Activated CD8-positive, alpha-beta memory T cell treated with anti-CD3 and anti-CD28 coated beads, Interleukin-2, amount 50 U/mL, for 4 hours (primary cell): ENCODE measurements around the gene CD22.
"Not testable (repeated sequence)": the region's sequence is repeated elsewhere in the genome, so short reads cannot be mapped to it uniquely, and the experiment has no call there.

Experiments used
- DNase-seq: peaks from one replicate; pipeline ENCODE4 v3.0.0-alpha.2; 2020

Gene CD22

GRCh38 chr19:35328851-35329285 is at the start of gene CD22:
Gene CD22 (plus strand): TSS chr19:35329187. CDS start chr19:35332041, 2,854 bp downstream.
- no peak for DNase-seq

DNA sequence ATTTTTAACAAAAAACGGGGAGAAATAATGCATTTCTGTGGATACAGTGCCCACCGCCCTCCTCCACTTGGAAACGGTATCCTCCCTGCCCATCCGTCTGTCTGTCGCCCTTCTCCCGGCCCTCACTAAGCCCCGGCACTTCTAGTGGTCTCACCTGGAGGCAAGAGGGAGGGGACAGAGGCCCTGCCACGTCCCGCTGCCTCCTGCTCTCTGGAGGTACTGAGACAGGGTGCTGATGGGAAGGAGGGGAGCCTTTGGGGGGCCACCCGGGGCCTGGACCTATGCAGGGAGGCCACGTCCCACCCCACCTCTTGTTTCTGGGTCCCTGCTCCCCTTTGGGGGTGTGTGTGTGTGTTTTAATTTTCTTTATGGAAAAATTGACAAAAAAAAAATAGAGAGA is 49.6 kb upstream of the CD22 start:
- DNase-seq, result no peak

GRCh38 chr19:35279985-35280821 is 48.8 kb upstream of the CD22 start:
- DNase-seq, result no peak

GRCh38 chr19:35281303-35281702 is 47.7 kb upstream of the CD22 start:
- no peak for DNase-seq

DNA sequence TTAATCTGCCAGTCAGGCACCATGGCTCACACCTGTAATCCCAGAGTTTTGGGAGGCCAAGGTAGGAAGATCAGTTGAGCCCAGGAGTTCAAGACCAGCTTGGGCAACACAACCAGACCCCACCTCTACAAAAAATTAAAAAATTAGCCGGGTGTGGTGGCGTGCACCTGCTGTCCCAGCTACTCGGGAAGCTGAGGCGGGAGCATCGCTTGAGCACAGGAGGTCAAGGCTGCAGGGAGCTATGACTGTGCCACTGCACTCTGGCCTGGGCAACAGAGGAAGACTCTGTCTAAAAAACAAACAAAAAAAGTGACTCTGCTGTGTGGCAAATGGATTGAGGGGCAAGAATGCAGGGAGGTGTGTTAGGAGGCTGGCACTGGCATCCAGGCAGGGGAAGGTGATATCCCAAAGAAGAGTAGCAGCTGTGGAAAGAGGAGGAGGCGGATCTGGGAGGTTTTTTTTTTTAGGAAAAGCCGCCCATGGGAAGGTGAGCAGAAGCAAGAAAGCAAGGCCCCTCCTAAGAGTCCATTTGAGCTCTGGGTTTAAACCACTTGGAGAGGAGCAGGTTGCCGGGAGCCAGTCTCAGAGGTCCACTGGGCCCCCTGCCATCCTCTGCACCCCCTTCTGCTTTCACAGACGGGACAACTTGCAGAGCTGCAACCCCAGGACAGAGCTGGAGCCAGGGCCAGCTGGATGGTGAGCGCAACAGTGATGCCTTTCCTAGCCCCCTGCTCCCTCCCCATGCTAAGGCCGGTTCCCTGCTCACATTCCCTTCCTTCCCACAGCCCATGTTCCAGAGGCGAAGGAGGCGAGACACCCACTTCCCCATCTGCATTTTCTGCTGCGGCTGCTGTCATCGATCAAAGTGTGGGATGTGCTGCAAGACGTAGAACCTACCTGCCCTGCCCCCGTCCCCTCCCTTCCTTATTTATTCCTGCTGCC is 44.6 kb upstream of the CD22 start:
- no peak for DNase-seq

GRCh38 chr19:35285095-35285449 is 43.9 kb upstream of the CD22 start:
- DNase-seq, result no peak

GRCh38 chr19:35285465-35285864 is 43.5 kb upstream of the CD22 start:
- DNase-seq, result not testable (repeated sequence)

- DNase-seq, result not testable (repeated sequence)
These were observed 42.9 kb upstream of the CD22 start for GRCh38 chr19:35286101-35286500.

- DNase-seq, result no peak
These were observed 41.3 kb upstream of the CD22 start for GRCh38 chr19:35287713-35288112.

- DNase-seq, result no peak
These were observed 40.7 kb upstream of the CD22 start for GRCh38 chr19:35288331-35288730.

- DNase-seq, result no peak
These were observed 40.1 kb upstream of the CD22 start for GRCh38 chr19:35288906-35289305.

DNA sequence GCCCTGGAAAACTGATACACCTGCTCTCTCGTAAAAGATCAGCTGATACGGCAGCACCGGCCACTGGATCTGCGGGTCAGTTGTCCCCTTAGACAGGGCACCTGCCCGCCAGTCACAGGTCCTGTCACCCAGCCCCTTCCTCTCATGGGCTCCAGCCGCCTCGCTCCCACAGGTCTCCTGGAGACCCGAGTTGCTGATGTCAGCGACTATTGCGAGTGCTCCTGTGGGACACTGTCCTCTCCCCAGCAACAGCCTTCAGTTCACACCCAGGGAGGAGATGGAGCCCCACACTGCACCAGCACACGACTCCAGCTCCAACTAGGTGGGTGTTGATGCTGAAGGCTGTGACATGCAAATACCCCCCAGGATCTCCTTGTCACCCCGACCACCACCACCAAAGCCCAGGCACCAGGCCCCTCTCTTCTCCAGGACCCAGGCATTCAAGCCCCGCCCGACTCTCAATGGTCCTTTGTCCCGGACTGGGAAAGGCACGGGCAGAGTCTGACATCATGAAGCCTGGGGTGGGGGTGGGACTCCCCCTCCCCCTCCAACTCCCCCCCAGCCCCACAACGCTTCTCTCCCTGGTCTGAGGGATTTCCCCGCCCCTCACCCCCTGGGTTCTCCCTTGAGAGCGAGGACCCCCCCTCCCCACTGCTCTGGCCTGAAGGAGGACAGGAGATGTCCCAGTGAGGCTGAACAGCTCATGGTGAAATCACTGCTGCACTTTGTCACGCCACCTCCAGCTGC is 38.4 kb upstream of the CD22 start:
- no peak for DNase-seq

DNA sequence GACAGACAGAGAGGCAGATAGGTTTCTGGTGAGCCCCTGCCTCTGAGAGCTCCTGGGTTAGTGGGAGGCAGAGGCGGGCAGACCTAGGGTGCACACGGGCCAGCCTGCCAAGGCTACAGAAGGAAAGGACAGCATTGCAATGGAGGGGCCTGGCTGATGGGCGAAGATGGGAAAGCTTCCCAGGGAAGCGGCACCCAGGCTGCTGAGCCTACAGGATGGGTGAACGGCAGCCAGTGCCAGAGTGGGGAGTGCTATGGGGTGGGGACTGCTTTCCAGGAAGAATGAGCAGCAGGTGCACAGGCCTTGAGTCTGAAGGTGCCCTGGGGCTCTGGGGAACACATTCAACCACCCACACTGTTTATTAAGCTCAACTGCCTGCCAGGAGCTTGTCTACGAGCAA is 37.7 kb upstream of the CD22 start:
- DNase-seq, result no peak

DNA sequence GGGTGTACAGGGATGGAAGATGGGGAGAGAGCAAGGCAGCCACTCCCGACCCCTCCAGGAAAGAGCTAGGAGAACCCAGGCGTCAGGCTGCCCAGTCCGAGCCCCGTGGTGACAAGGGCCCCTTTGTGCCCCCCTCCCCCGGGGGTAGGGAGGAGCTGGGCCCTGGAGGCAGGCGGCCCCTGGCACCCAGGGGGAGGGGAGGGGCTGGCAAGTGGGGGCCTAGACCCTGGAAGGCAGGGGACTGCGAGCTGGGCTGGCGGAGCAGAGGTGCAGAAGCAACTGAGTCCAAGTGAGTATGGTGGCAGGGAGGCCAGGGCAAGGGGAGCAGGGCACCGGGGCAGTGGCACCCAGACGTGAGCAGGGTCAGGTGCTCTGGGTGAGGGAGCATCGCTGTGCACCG is 37.1 kb upstream of the CD22 start, which contains the start of gene MAG:
MAG (plus strand) TSS at position 246 of the 400 bp plus-strand sequence. CDS start 3,248 bp downstream, outside the sequence.
- no peak for DNase-seq

DNA sequence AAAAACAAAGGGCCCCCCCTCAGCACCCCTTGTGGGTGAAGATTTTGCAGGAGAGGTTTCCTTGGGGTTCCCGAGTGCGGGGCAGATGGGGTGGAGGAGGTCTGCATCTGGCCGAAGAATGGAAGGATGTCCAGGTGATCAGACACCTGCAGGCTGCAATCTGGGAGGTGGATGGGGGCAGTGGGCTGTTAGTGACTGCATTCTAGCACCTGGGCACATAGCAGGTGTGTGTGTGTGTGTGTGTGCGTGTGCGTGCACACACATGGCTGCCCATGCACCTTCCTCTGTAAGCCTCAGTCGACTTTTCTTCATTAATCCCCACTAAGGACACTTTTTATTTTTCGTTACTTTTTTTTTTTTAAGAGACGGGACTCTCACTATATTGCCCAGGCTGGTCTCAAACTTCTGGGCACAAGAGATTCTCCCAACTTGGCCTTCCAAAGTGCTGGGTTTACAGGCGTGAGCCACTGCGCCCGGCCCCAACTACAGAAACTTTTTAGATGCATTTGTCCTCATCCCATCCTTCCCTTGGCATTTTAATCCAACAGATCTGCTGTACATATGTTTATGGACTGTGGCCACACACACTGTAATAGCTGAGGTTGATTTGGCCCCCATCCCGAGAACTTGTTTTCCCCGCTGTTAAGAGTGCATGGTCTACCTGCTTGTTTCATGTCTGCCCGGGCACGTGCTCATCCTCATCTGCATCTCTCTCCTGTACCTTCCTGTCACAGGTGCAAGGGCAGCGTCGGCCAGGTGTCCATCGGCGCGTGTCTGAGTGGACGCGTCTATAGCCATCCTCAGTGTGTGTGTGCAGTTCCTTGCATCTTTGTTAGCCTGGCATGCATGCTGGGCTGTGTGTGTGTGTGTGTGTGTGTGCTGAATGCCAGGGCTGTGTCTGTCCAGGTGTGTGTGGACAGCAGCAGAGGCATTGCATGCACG is 36.3 kb upstream of the CD22 start:
- no peak for DNase-seq

GRCh38 chr19:35293363-35293739 is 35.6 kb upstream of the CD22 start:
- DNase-seq, result no peak

- no peak for DNase-seq
These were observed 35.2 kb upstream of the CD22 start for GRCh38 chr19:35293808-35294207.

GRCh38 chr19:35294328-35294727 is 34.7 kb upstream of the CD22 start:
- DNase-seq, result no peak

DNA sequence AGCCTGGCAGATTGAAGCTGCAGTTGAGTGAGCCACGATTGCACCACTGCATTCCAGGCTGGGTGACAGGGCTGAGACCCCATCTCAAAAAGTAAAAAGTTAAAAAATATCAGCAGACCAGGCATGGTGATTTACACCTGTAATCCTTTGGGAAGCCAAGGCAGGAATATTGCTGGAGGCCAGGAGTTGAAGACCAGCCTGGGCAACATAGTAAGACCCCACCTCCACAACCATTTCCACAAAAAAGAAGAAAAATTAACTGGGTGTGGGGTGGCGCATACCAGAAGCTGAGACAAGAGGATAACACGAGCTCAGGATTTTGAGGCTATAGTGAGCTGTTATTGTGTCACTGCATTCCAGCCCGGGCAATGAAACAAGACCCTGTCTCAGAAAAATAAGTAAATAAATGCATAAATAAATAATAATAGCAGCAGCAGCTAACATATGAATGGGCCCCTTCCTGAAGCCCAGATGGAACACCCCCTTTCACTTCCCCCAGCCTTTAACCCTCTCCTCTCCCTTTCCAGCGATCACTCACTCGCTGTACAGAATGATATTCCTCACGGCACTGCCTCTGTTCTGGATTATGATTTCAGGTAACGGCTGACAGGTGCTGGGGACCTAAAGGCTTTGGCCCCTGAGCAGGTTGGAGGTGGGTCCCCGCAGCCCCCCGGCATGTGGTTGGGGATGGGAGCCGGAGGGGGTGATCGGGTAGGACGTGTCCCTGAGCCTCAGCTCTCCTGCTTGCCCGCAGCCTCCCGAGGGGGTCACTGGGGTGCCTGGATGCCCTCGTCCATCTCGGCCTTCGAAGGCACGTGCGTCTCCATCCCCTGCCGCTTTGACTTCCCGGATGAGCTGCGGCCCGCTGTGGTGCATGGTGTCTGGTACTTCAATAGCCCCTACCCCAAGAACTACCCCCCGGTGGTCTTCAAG is 33.9 kb upstream of the CD22 start:
- DNase-seq, result no peak

- peak; percentile 33 for DNase-seq
These were observed 33.1 kb upstream of the CD22 start for GRCh38 chr19:35295792-35296462.
